Measurements from ENCODE around the gene TOMM22. TPM values are rescaled to one million over a fixed set of nuclear protein-coding genes. Genes with fewer than 3 reads are reported as not detected.
A peak's percentile ranks its signal among the peaks of the same experiment; 100 is the strongest.

Gene TOMM22
- total RNA-seq, 1 donor from 2014 or later, result 47.7 TPM

DNA sequence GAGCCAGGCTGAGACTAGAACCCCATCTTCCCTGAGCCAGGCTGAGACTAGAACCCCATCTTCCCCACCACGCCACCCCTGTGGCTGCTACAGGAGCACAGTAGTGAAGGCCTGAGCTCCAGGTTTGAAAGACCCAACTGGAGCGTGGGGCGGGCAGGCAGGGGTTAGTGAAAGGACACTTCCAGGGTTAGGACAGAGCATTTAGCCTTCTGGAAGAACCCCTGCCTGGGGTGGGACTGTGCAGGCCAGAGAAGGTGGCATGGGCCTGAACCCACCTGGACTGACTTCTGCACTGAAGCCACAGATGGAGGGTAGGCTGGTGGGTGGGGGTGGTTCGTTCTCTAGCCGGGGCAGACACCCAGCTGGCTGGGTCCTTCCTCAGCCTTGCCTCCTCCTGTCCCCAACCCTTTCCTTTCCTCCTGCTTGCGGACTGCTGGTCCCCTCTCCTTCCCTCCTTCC is 50.0 kb downstream of the TOMM22 start:
- Mint-ChIP-seq H3K36me3 (ENCODE audit: low read depth) (peaks cover 27% of the 10 kb centered on the region), H3K27ac (ENCODE audit: unreplicated experiment) (peak overlapping the region; percentile 74), H3K4me3 (ENCODE audit: unreplicated experiment) (no peak overlapping the region), H3K9me3 (ENCODE audit: low read depth) (no peaks in the 10 kb centered on the region), H3K27me3 (ENCODE audit: low read depth) (no peaks in the 10 kb centered on the region), H3K4me1 (ENCODE audit: low read depth) (peaks cover 39% of the 10 kb centered on the region)
- DNase-seq (ENCODE audit: low spot score), result no peak
- TF ChIP-seq, protein P1, sequence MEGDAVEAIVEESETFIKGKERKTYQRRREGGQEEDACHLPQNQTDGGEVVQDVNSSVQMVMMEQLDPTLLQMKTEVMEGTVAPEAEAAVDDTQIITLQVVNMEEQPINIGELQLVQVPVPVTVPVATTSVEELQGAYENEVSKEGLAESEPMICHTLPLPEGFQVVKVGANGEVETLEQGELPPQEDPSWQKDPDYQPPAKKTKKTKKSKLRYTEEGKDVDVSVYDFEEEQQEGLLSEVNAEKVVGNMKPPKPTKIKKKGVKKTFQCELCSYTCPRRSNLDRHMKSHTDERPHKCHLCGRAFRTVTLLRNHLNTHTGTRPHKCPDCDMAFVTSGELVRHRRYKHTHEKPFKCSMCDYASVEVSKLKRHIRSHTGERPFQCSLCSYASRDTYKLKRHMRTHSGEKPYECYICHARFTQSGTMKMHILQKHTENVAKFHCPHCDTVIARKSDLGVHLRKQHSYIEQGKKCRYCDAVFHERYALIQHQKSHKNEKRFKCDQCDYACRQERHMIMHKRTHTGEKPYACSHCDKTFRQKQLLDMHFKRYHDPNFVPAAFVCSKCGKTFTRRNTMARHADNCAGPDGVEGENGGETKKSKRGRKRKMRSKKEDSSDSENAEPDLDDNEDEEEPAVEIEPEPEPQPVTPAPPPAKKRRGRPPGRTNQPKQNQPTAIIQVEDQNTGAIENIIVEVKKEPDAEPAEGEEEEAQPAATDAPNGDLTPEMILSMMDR (IDR thresholded peaks at IDR 0.05), result no peak

DNA sequence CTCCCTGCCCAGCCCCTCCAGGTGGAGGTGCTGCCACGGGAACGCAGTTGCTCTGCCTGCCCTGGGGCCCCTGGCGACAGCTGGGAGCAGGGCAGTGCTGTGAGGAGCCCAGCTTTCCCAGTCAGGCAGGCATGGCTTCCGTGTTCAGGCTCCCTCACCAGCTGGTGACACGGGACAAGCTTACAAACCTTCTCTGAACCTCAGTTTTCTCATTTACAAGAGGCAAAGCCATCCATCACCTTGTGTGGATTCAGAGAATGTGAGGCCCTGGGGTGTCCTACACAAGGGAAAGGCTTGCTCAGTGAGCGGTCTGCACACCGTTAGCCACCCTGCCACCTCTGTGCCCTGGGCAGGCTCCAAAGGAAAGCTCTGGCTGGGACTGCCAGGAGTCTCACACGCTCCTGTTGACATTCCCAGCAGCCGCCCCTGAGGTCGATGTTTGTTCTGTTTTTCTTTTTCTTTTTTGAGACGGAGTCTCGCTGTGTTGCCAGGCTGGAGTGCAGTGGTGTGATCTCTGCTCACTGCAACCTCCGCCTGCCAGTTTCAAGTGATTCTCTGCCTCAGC is 50.6 kb downstream of the TOMM22 start:
- H3K9me3 Mint-ChIP-seq (ENCODE audit: low read depth), result no peaks in the 10 kb centered on the region
- H3K27ac Mint-ChIP-seq (ENCODE audit: unreplicated experiment), result peak overlapping the region; percentile 74
- H3K27me3 Mint-ChIP-seq (ENCODE audit: low read depth), result no peaks in the 10 kb centered on the region
- DNase-seq (ENCODE audit: low spot score), result no peak
- H3K36me3 Mint-ChIP-seq (ENCODE audit: low read depth), result peaks cover 26% of the 10 kb centered on the region
- peaks cover 42% of the 10 kb centered on the region for H3K4me1 Mint-ChIP-seq (ENCODE audit: low read depth)
- no peak overlapping the region for H3K4me3 Mint-ChIP-seq (ENCODE audit: unreplicated experiment)
- TF ChIP-seq, protein P1 (IDR thresholded peaks at IDR 0.05), result no peak

DNA sequence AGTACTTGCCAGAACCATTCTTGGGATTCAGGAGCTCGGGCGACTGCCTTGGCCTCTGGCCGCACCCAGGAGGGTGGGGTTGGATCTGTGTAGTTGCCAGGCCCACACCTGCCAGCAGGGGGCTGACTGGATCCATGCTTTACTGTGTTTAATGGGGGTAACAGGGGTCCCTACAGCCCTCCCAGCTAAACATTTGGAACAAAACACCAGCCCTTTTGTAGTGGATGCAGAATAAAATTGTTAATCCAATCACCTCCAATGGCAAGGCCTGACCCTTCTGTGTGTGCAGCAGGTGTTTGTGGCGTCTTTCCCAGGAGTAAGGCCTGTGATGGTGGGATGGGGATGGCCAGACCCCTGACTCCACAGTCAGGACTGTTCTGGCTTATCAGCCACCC is 51.6 kb downstream of the TOMM22 start:
- Mint-ChIP-seq H3K4me3 (ENCODE audit: unreplicated experiment) (no peak overlapping the region), H3K27me3 (ENCODE audit: low read depth) (no peaks in the 10 kb centered on the region), H3K4me1 (ENCODE audit: low read depth) (peaks cover 41% of the 10 kb centered on the region), H3K9me3 (ENCODE audit: low read depth) (no peaks in the 10 kb centered on the region), H3K27ac (ENCODE audit: unreplicated experiment) (peak overlapping the region; percentile 66), H3K36me3 (ENCODE audit: low read depth) (peaks cover 31% of the 10 kb centered on the region)
- TF ChIP-seq, protein P1 (IDR thresholded peaks at IDR 0.05), result peak; percentile 81
- DNase-seq (ENCODE audit: low spot score), result peak; percentile 49

DNA sequence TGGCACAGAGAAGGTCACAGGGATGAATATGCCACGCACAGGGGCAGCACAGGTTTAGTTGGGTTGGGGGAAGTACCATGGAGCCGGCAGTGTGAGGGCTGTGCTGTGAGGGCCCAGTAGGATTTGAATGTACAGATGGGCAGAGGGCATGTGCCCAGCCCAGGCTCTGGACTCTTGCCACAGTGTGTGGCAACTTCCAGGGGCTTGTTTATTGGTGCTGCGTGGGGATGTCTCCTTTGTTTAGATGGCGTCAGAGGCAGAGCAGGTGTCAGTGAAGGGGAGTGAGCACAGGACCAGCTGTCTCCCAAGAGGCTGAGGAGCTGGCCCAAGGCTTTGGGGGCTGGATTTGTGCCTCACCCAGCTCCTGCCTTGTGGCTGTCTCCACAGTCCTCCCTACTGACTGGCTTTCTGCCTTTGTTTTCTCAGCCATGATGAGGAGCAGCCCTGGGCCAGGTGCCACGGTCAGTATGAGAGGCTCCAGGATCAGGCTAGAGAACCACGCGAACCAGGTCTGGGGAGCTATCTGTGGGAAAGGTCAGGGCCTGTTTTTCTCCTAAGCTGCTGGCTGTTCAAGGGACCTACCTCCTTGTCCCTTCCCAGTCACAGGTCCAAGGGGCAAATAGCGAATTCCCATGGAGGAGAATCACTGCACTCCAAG is 52.1 kb downstream of the TOMM22 start:
- DNase-seq (ENCODE audit: low spot score), result peak; percentile 59
- TF ChIP-seq, protein P1 (IDR thresholded peaks at IDR 0.05), result no peak
- H3K4me1 Mint-ChIP-seq (ENCODE audit: low read depth), result peaks cover 36% of the 10 kb centered on the region
- peak overlapping the region; percentile 66 for H3K27ac Mint-ChIP-seq (ENCODE audit: unreplicated experiment)
- H3K4me3 Mint-ChIP-seq (ENCODE audit: unreplicated experiment), result no peak overlapping the region
- H3K9me3 Mint-ChIP-seq (ENCODE audit: low read depth), result no peaks in the 10 kb centered on the region
- no peaks in the 10 kb centered on the region for H3K27me3 Mint-ChIP-seq (ENCODE audit: low read depth)
- H3K36me3 Mint-ChIP-seq (ENCODE audit: low read depth), result peaks cover 27% of the 10 kb centered on the region

DNA sequence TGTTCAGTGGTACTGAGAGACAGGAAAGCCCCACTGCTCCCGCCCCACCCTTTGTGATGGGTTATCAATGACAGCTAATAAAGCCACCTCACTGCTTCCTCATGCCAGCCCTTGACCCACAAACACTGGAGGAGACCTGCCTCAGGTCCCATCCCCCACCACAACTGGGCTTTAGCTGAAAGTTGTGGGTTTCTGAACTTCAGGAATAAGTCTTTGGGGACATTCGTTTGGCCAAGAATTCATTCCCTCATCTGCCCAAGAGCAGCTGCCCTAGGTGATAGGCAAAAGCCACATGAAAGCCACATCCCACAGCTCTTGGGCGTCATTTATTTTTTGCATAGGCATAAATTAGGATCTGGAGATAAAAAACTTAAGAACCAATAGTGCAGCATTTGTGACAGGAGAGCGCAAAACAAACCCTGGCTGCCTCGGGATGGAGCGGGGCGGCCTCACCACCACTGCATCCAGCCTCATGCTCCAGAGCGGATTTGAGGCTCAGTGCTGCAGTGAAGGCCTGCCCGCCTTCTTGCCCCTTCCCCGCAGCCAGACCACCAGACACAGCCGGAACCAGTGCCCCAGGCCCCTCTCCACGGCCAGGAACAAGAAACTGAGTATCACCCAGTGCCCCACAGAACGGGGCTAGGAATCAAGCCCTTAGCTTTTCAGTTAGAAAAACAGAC is 52.8 kb downstream of the TOMM22 start:
- peaks cover 32% of the 10 kb centered on the region for H3K4me1 Mint-ChIP-seq (ENCODE audit: low read depth)
- no peaks in the 10 kb centered on the region for H3K27me3 Mint-ChIP-seq (ENCODE audit: low read depth)
- TF ChIP-seq, protein P1 (IDR thresholded peaks at IDR 0.05), result no peak
- peaks cover 22% of the 10 kb centered on the region for H3K36me3 Mint-ChIP-seq (ENCODE audit: low read depth)
- no peaks in the 10 kb centered on the region for H3K9me3 Mint-ChIP-seq (ENCODE audit: low read depth)
- peak overlapping the region; percentile 68 for H3K27ac Mint-ChIP-seq (ENCODE audit: unreplicated experiment)
- peak; percentile 59 for DNase-seq (ENCODE audit: low spot score)
- H3K4me3 Mint-ChIP-seq (ENCODE audit: unreplicated experiment), result no peak overlapping the region
